Suppressor macrophage (primary cell): ENCODE results near the gene KCNMB4.
"Not testable (repeated sequence)": the region's sequence is repeated elsewhere in the genome, so short reads cannot be mapped to it uniquely, and the experiment has no call there.

ENCODE experiments used
- DNase-seq, 4 experiments: peaks; one replicate each; pipeline ENCODE4 v3.0.0-alpha.2; 2020 to 2022

Gene KCNMB4

GRCh38 chr12:70372881-70373280 is 6.8 kb downstream of the KCNMB4 start:
- no peak for DNase-seq

GRCh38 chr12:70379846-70380245 is 13.8 kb downstream of the KCNMB4 start:
- no peak for DNase-seq

GRCh38 chr12:70383484-70383883 is 17.4 kb downstream of the KCNMB4 start:
- DNase-seq = no peak

GRCh38 chr12:70383886-70384285 is 17.8 kb downstream of the KCNMB4 start:
- DNase-seq = no peak

GRCh38 chr12:70386771-70387170 is 20.7 kb downstream of the KCNMB4 start:
- DNase-seq = no peak

- DNase-seq = no peak
These were observed 23.6 kb downstream of the KCNMB4 start for GRCh38 chr12:70389678-70390077.

- DNase-seq = not testable (repeated sequence)
These were observed 26.5 kb downstream of the KCNMB4 start for GRCh38 chr12:70392631-70393030.

GRCh38 chr12:70393787-70394499 is 27.9 kb downstream of the KCNMB4 start:
- no peak for DNase-seq

- DNase-seq = no peak
These were observed 31.9 kb downstream of the KCNMB4 start for GRCh38 chr12:70398002-70398401.

- no peak for DNase-seq
These were observed 32.8 kb downstream of the KCNMB4 start for GRCh38 chr12:70398862-70399261.

- DNase-seq = no peak
These were observed 33.2 kb downstream of the KCNMB4 start for GRCh38 chr12:70399311-70399710.

- no peak for DNase-seq
These were observed 34.0 kb downstream of the KCNMB4 start for GRCh38 chr12:70400124-70400523.

GRCh38 chr12:70402597-70402996 is 36.5 kb downstream of the KCNMB4 start:
- no peak for DNase-seq

GRCh38 chr12:70403826-70404225 is 37.7 kb downstream of the KCNMB4 start:
- no peak for DNase-seq

GRCh38 chr12:70408004-70408790 is 42.1 kb downstream of the KCNMB4 start:
- no peak for DNase-seq

- DNase-seq = no peak
These were observed 49.9 kb downstream of the KCNMB4 start for GRCh38 chr12:70415987-70416386.

- no peak for DNase-seq
These were observed 51.0 kb downstream of the KCNMB4 start for GRCh38 chr12:70417121-70417520.

- no peak for DNase-seq
These were observed 52.0 kb downstream of the KCNMB4 start for GRCh38 chr12:70418101-70418500.

- no peak for DNase-seq
These were observed 56.5 kb downstream of the KCNMB4 start for GRCh38 chr12:70422631-70423030.

GRCh38 chr12:70426620-70427019 is 60.5 kb downstream of the KCNMB4 start:
- DNase-seq = no peak

- no peak for DNase-seq
These were observed 61.5 kb downstream of the KCNMB4 start for GRCh38 chr12:70427611-70428010.

GRCh38 chr12:70430400-70430799 is 64.3 kb downstream of the KCNMB4 start:
- no peak for DNase-seq

- DNase-seq = no peak
These were observed 70.7 kb downstream of the KCNMB4 start for GRCh38 chr12:70436836-70437235.

GRCh38 chr12:70443062-70443673 is 77.1 kb downstream of the KCNMB4 start:
- DNase-seq = no peak
